ENCODE results near the gene ABCB11. TPM values are rescaled to one million over a fixed set of nuclear protein-coding genes. Genes with fewer than 3 reads are reported as not detected.
"Not testable (repeated sequence)": the region's sequence is repeated elsewhere in the genome, so short reads cannot be mapped to it uniquely, and the experiment has no call there.

Gene ABCB11
- total and polyA plus RNA-seq, 2 donors (not counting 1 experiment from before 2014, with no cell fraction given) = not detected

DNA sequence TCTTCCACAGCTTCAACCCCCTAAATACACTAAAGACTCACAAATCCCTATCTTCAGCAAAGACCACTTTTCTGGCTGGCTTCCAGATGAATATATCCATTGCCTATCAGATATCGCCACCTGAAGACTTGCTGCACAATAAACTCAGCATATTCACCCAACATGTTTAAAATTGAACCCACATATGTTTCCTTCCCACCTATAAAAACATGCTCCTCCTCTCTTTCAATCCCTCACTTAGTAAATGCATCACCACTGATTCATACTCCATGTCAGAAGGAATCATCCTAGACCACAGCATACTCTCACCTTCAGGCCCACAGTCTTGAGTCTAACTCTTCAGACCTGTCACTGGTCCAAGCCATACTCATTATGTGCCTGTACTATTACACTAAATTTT is 146.1 kb downstream of the ABCB11 start:
- H3K4me2 ChIP-seq (replicated peaks; ENCODE audit: low read depth, low read length, poor library complexity, severe bottlenecking) = no peak overlapping the region
- TF ChIP-seq CTCF (IDR thresholded peaks at IDR 0.05) = no peak
- TF ChIP-seq EZH2 (IDR thresholded peaks at IDR 0.05; ENCODE audit: borderline replicate concordance, insufficient read depth, low read depth, low read length, poor library complexity, severe bottlenecking) = no peak
- DNase-seq = no peak
- H2AFZ ChIP-seq (ENCODE audit: insufficient read depth, low read depth, low read length, poor library complexity, severe bottlenecking) = no peak overlapping the region
- intact Hi-C loops (cut with micrococcal nuclease) = no loop called here
- H3K27ac Mint-ChIP-seq = no peak overlapping the region
- no peak overlapping the region for H3K9ac ChIP-seq (ENCODE audit: low read length)
- ATAC-seq (ENCODE audit: low read depth) = no peak
- H4K20me1 ChIP-seq (ENCODE audit: control insufficient read depth, insufficient read depth, low read length, poor library complexity, severe bottlenecking) = no peaks in the 10 kb centered on the region
- H3K4me1 ChIP-seq (ENCODE audit: control insufficient read depth in 2 of 2, insufficient read depth in 2 of 2, low read length in 2 of 2) = peaks cover 3 to 4% of the 10 kb centered on the region in 2 donors
- 100% methylated on average over 1 of the region's 1 CpG for WGBS (ENCODE audit: insufficient coverage)
- H3K36me3 ChIP-seq (replicated peaks in 1 of 2; ENCODE audit: control extremely low read depth in 1 of 2, control insufficient read depth in 1 of 2, extremely low read depth in 1 of 2, insufficient read depth in 2 of 2, low read length in 1 of 2) = no peaks in the 10 kb centered on the region
- no peaks in the 10 kb centered on the region for H3K9me3 Mint-ChIP-seq (ENCODE audit: insufficient read depth)
- H3K27ac ChIP-seq (ENCODE audit: low read length in 2 of 2) = no peak overlapping the region
- H3K4me3 Mint-ChIP-seq = no peak overlapping the region
- no peaks in the 10 kb centered on the region for H3K27me3 Mint-ChIP-seq
- POLR2A ChIA-PET = no interaction called here
- no peaks in the 10 kb centered on the region for H3K79me2 ChIP-seq (ENCODE audit: control insufficient read depth, insufficient read depth, low read length)
- H3K27me3 ChIP-seq (replicated peaks in 1 of 4; ENCODE audit: control extremely low read depth in 1 of 4, control insufficient read depth in 3 of 4, insufficient read depth in 4 of 4, low read length in 3 of 4) = peaks cover 0 to 1% (median 0%) of the 10 kb centered on the region in 4 experiments
- H3K9me3 ChIP-seq (ENCODE audit: control extremely low read depth in 1 of 3, control insufficient read depth in 2 of 3, insufficient read depth in 1 of 3, low read length in 2 of 3) = no peaks in the 10 kb centered on the region
- H3K4me1 Mint-ChIP-seq = peaks cover under 1% of the 10 kb centered on the region
- CTCF ChIA-PET = no interaction called here
- no peak overlapping the region for H3K4me3 ChIP-seq (ENCODE audit: control extremely low read depth in 1 of 5, extremely low read depth in 1 of 5, insufficient read depth in 1 of 5, low read depth in 2 of 5, low read length in 4 of 5)

DNA sequence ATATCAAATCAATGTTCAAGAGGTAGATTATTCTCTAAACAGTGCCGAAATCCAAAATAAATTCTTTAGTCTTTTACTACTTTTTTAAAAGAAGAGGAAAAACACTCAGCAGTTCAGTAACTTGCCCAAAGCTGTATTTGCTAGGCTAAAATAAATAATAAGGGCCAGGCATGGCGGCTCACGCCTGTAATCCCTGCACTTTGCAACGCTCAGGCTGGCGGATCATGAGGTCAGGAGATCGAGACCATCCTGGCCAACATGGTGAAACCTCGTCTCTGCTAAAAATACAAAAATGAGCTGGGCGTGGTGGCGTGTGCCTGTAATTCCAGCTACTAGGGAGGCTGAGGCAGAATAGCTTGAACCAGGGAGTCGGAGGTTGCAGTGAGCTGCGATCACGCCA is 149.0 kb downstream of the ABCB11 start:
- 96% methylated on average over 11 of the region's 12 CpGs for WGBS (ENCODE audit: insufficient coverage)
- H3K4me1 ChIP-seq (ENCODE audit: control insufficient read depth in 2 of 2, insufficient read depth in 2 of 2, low read length in 2 of 2); POLR2A ChIA-PET; H3K27ac Mint-ChIP-seq; H3K4me2 ChIP-seq (replicated peaks; ENCODE audit: low read depth, low read length, poor library complexity, severe bottlenecking); DNase-seq; H3K4me1 Mint-ChIP-seq; H3K9ac ChIP-seq (ENCODE audit: low read length); H3K27me3 ChIP-seq (replicated peaks in 1 of 4; ENCODE audit: control extremely low read depth in 1 of 4, control insufficient read depth in 3 of 4, insufficient read depth in 4 of 4, low read length in 3 of 4); H2AFZ ChIP-seq (ENCODE audit: insufficient read depth, low read depth, low read length, poor library complexity, severe bottlenecking); H3K4me3 ChIP-seq (ENCODE audit: control extremely low read depth in 1 of 5, extremely low read depth in 1 of 5, insufficient read depth in 1 of 5, low read depth in 2 of 5, low read length in 4 of 5); H4K20me1 ChIP-seq (ENCODE audit: control insufficient read depth, insufficient read depth, low read length, poor library complexity, severe bottlenecking); H3K36me3 ChIP-seq (replicated peaks in 1 of 2; ENCODE audit: control extremely low read depth in 1 of 2, control insufficient read depth in 1 of 2, extremely low read depth in 1 of 2, insufficient read depth in 2 of 2, low read length in 1 of 2); ATAC-seq (ENCODE audit: low read depth); H3K4me3 Mint-ChIP-seq; CTCF ChIA-PET; H3K9me3 Mint-ChIP-seq (ENCODE audit: insufficient read depth); H3K27ac ChIP-seq (ENCODE audit: low read length in 2 of 2); H3K27me3 Mint-ChIP-seq; intact Hi-C loops (cut with micrococcal nuclease); H3K79me2 ChIP-seq (ENCODE audit: control insufficient read depth, insufficient read depth, low read length); H3K9me3 ChIP-seq (ENCODE audit: control extremely low read depth in 1 of 3, control insufficient read depth in 2 of 3, insufficient read depth in 1 of 3, low read length in 2 of 3): not testable (repeated sequence)
